Peyer's patch (tissue), 4 donors: ENCODE results near the gene LRRC73. TPM values are rescaled to one million over a fixed set of nuclear protein-coding genes. Genes with fewer than 3 reads are reported as not detected.

Source experiments
- DNase-seq, 3 donors: peaks; one replicate each; pipeline ENCODE4 v3.0.0-alpha.2; 2017 to 2019
- H3K27ac ChIP-seq, 4 donors: fragments of 200-600 bp; sonication (generic); one replicate each; pipeline ENCODE4 v1.5.1; 2016 to 2019
- H3K27me3 ChIP-seq, 2 donors: fragments of 200-600 bp; sonication (generic); one replicate each; pipeline ENCODE4 v1.5.1; 2019
- H3K36me3 ChIP-seq, 3 donors: fragments of 200-600 bp; sonication (generic); one replicate each; pipeline ENCODE4 v1.5.1; 2016 to 2019
- H3K4me1 ChIP-seq, 4 donors: fragments of 200-600 bp; sonication (generic); one replicate each; pipeline ENCODE4 v1.5.1; 2016 to 2019
- H3K4me3 ChIP-seq, 4 donors: fragments of 200-600 bp; sonication (generic); 1 replicate in 3 of 4; 2 replicates in 1 of 4; pipeline ENCODE4 v1.5.1; 2016 to 2019; ENCODE audit warnings: mild to moderate bottlenecking in 1 of 4
- H3K9me3 ChIP-seq, 4 donors: fragments of 200-600 bp; sonication (generic); one replicate each; pipeline ENCODE4 v1.5.1; 2016 to 2019; ENCODE audit warnings: mild to moderate bottlenecking in 1 of 4
- POLR2A ChIP-seq, 2 donors: fragments of 450-650 bp; IDR thresholded peaks; one replicate each; pipeline ENCODE4 v1.5.1; 2017; ENCODE audit warnings: antibody characterized with exemption in 2 of 2, mild to moderate bottlenecking in 2 of 2, moderate library complexity in 2 of 2
- total RNA-seq, 4 donors: library from RNA; depleted of rRNA; stranded (reverse); fragments of >200 nt; gene quantifications; one replicate each; pipeline ENCODE4 v1.1.0, GENCODE V29; 2016
- TF ChIP-seq, protein P1 (sequence below), 6 experiments: fragments of 450-650 bp in 4 of 6; fragments of 200-600 bp in 2 of 6; sonication (generic) in 1 of 6; IDR thresholded peaks; one replicate each; pipeline ENCODE4 v1.5.1; 2017 to 2019; ENCODE audit warnings: antibody characterized with exemption in 6 of 6, mild to moderate bottlenecking in 3 of 6, moderate library complexity in 1 of 6

Gene LRRC73
- total RNA-seq, 4 donors from 2014 or later = 3.3 TPM; not detected in 3

DNA sequence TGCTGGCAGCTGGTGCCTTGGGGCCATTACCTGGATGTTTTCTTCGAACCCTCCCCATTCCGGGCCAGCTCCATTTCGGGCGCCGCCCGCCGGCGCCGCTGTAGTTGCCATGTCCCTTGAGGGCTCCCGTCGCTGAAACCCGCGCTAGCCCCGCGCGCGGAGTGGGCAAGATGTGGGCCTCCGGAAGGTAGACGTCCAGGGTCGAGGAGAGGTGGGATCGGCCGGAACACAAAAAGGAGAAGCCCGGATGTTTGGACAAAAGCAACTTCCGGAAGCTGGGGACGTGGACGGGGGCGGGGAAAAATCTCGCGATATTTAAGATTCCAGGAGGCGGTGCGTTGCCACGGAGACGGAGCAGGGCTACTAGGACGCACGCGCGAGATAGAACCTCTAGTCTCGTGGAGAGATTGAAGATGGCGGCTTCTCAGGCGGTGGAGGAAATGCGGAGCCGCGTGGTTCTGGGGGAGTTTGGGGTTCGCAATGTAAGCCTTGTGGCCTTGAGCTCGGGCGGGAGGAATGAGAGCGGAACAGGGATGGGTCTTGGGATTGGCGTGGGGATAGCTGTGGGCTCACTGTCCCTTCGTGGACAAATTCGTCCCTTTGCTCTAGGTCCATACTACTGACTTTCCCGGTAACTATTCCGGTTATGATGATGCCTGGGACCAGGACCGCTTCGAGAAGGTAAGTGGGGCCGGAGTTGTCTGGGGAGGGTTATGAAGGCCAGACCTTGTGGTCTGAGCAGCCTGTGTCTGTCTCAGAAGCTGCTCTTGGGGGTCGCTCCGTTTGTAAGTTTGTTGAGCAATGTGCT lies 6.8 kb upstream of the LRRC73 start, which contains the start of the genes POLR1C and YIPF3:
POLR1C (plus strand) TSS at position 393 of the 808 bp plus-strand sequence; CDS start at position 414, 21 bp downstream.
YIPF3 (minus strand) TSS at position 230 of the 808 bp plus-strand sequence; CDS start at position 111, 119 bp downstream.
- TF ChIP-seq, protein P1, sequence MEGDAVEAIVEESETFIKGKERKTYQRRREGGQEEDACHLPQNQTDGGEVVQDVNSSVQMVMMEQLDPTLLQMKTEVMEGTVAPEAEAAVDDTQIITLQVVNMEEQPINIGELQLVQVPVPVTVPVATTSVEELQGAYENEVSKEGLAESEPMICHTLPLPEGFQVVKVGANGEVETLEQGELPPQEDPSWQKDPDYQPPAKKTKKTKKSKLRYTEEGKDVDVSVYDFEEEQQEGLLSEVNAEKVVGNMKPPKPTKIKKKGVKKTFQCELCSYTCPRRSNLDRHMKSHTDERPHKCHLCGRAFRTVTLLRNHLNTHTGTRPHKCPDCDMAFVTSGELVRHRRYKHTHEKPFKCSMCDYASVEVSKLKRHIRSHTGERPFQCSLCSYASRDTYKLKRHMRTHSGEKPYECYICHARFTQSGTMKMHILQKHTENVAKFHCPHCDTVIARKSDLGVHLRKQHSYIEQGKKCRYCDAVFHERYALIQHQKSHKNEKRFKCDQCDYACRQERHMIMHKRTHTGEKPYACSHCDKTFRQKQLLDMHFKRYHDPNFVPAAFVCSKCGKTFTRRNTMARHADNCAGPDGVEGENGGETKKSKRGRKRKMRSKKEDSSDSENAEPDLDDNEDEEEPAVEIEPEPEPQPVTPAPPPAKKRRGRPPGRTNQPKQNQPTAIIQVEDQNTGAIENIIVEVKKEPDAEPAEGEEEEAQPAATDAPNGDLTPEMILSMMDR (IDR thresholded peaks at IDR 0.05) = no peak
- TF ChIP-seq POLR2A (IDR thresholded peaks at IDR 0.05) = peak; percentile 36 to 52
- H3K4me3 ChIP-seq = peak within 1 kb of the TSS; percentile 62 to 87 (median 78)
- peak within 1 kb of the TSS; percentile 72 to 88 (median 80) for H3K27ac ChIP-seq
- H3K4me1 ChIP-seq = peaks cover 4 to 30% (median 14%) of the 10 kb centered on the region in 4 donors
- no peaks in the 10 kb centered on the region for H3K9me3 ChIP-seq
- H3K36me3 ChIP-seq = peaks cover 0 to 62% (median 0%) of the 10 kb centered on the region in 3 donors
- H3K27me3 ChIP-seq = no peaks in the 10 kb centered on the region
- peak; percentile 97 to 99 (median 97) for DNase-seq

DNA sequence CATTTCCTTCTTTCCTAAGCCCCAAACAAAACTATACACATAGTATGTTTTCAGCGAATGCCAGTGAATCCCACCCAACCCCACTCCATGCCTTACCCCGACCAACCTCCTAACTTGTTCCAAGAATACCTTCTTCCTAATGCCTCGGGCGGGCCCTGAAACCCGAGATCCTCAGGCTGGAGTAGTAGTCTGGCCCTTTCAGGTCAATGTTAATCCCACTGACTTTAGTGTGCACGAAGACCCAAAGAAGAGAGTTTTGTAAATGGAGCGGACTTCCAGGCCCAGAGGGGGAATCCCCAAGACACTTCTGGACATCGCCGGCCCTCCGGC lies 6.2 kb upstream of the LRRC73 start:
- peaks cover 4 to 36% (median 14%) of the 10 kb centered on the region in 4 donors for H3K4me1 ChIP-seq
- H3K36me3 ChIP-seq = peaks cover 0 to 62% (median 0%) of the 10 kb centered on the region in 3 donors
- DNase-seq = no peak

DNA sequence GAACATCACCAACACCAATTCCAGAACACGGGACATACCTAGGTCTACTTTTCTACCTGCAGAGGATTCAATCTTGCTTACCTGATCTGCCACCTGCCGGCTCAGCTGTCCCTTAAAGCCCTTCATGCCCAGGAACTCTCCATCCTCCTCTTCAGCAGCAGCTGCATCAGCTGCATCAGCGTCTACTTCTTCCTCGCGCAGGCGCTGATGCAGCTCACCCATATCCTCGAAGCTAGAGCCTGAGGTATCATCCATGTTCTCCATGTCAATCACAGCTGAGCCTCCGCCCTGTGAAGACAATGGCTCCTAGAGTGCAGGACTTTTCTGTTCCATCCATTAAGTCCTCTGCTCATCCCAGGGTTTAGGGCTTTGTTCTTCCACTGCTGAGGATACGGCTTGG lies 5.7 kb upstream of the LRRC73 start:
- TF ChIP-seq POLR2A (IDR thresholded peaks at IDR 0.05) = no peak
- TF ChIP-seq, protein P1 (IDR thresholded peaks at IDR 0.05) = no peak
- DNase-seq = no peak
- Histone ChIP-seq H3K9me3 (no peaks in the 10 kb centered on the region), H3K4me3 (peak overlapping the region; percentile 62 to 87 (median 78)), H3K4me1 (peaks cover 4 to 41% (median 14%) of the 10 kb centered on the region in 4 donors), H3K27me3 (no peaks in the 10 kb centered on the region), H3K27ac (peak overlapping the region in 3 of 4 donors; percentile 72 to 88 (median 85)), H3K36me3 (peaks cover 0 to 58% (median 0%) of the 10 kb centered on the region in 3 donors)

More for the DNA sequence above, 6.2 kb upstream of the LRRC73 start:
- Histone ChIP-seq H3K9me3 (no peaks in the 10 kb centered on the region), H3K27ac (peak overlapping the region; percentile 72 to 88 (median 80)), H3K4me3 (peak overlapping the region; percentile 62 to 87 (median 78)), H3K27me3 (no peaks in the 10 kb centered on the region)
- TF ChIP-seq, protein P1 (IDR thresholded peaks at IDR 0.05) = no peak
- no peak for TF ChIP-seq POLR2A (IDR thresholded peaks at IDR 0.05)

DNA sequence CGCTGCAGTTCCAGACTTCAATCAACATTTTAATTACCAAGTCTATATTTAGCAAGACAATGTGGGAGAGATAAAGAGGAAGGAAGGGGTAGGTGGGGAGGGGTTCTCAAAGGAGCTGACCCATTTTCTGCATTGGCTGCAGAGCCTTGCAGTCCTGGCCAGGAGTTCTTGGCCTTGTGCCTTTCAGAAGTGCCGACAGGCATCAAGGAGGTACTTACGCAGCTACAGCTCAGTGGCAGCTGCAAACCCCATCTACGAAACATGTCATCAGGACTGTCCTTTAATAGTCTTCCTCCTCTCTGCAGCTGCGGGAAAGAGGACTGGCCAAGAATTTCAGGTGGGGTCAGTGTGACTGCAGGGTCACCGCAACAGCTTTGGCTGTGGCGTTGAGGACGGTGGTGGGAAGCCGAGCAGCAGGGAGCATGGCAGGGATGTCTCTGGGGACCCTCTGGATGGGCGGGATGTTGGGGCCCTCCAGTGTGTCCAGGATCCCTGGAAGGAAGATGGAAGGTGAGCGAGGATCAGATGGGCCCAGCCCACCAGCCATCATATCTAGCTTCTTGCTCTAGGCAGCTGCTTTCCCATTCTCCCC lies 1.8 kb upstream of the LRRC73 start:
- Histone ChIP-seq H3K27me3 (no peaks in the 10 kb centered on the region), H3K4me3 (no peak overlapping the region), H3K9me3 (no peaks in the 10 kb centered on the region), H3K4me1 (peaks cover 5 to 49% (median 19%) of the 10 kb centered on the region in 4 donors), H3K36me3 (peaks cover 0 to 42% (median 0%) of the 10 kb centered on the region in 3 donors), H3K27ac (peak overlapping the region in 1 of 4 donors; percentile 90)
- no peak for DNase-seq
- TF ChIP-seq, protein P1 (IDR thresholded peaks at IDR 0.05) = no peak
- TF ChIP-seq POLR2A (IDR thresholded peaks at IDR 0.05) = no peak

DNA sequence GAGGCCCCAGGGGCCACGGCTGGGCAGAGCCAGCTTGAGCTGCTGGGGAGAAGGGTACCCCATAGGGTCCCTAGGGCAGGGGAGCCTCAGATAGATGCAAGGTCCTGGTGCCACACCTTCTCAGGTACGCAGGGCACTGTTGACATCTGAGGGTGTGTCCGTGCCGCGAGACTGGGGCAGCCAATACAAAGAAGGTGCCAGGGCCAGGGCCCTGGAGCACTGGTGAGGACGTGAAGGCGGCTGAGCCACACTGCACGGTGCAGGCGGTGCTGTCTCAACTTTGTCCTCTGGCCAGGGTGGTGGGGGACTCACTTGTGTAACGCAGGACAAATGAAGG lies 649 bp upstream of the LRRC73 start:
- Histone ChIP-seq H3K27ac (peak overlapping the region in 3 of 4 donors; percentile 68 to 90 (median 79)), H3K4me1 (peaks cover 4 to 49% (median 17%) of the 10 kb centered on the region in 4 donors), H3K9me3 (no peaks in the 10 kb centered on the region), H3K27me3 (no peaks in the 10 kb centered on the region), H3K36me3 (peaks cover 0 to 43% (median 0%) of the 10 kb centered on the region in 3 donors), H3K4me3 (peak overlapping the region; percentile 42 to 91 (median 78))
- no peak for TF ChIP-seq POLR2A (IDR thresholded peaks at IDR 0.05)
- TF ChIP-seq, protein P1 (IDR thresholded peaks at IDR 0.05) = no peak
- peak in 2 of 3 donors; percentile 72 to 80 for DNase-seq
